GM12878 (cell line): Measurements from ENCODE around the gene PLB1.

Experiments used
- EED ChIP-seq: sonication (generic); IDR thresholded peaks from 2 replicates; pipeline ENCODE4 v1.6.1; 2016; ENCODE audit warnings: antibody characterized with exemption, low read depth
- ESRRA ChIP-seq: IDR thresholded peaks from 2 replicates; pipeline ENCODE4 v1.6.1; 2012; ENCODE audit warnings: mild to moderate bottlenecking, low read length, improper control_type of control experiment
- HCFC1 ChIP-seq: fragments of 150-350 bp; IDR thresholded peaks from 2 replicates; pipeline ENCODE4 v1.6.1; 2014; ENCODE audit warnings: low read length
- JUNB ChIP-seq: IDR thresholded peaks from 2 replicates; pipeline ENCODE4 v1.6.1; 2016; ENCODE audit warnings: antibody characterized with exemption, mild to moderate bottlenecking
- NFYB ChIP-seq: IDR thresholded peaks from 2 replicates; pipeline ENCODE4 v1.6.1; 2011; ENCODE audit warnings: low read depth, mild to moderate bottlenecking, low read length, improper control_type of control experiment, moderate library complexity; ENCODE audit not compliant: insufficient read depth
- POLR2A ChIP-seq: IDR thresholded peaks from 2 replicates; pipeline ENCODE4 v1.6.1; 2011; ENCODE audit warnings: low read depth, mild to moderate bottlenecking, low read length
- RAD51 ChIP-seq: fragments of 450-650 bp; IDR thresholded peaks from 2 replicates; pipeline ENCODE4 v1.6.1; 2016; ENCODE audit warnings: moderate library complexity, mild to moderate bottlenecking, inconsistent platforms
- RFX5 ChIP-seq: IDR thresholded peaks from 2 replicates; pipeline ENCODE4 v1.6.1; 2011; ENCODE audit warnings: low read depth, low read length, improper control_type of control experiment
- ZNF384 ChIP-seq: IDR thresholded peaks from 2 replicates; pipeline ENCODE4 v1.6.1; 2012; ENCODE audit warnings: low read depth, mild to moderate bottlenecking, low read length, improper control_type of control experiment, borderline replicate concordance
- TF ChIP-seq, protein P1 (sequence below), 3 experiments: IDR thresholded peaks in 2 of 3; conservative IDR thresholded peaks in 1 of 3; 2 replicates each; pipeline ENCODE4 v1.5.1; 2011; ENCODE audit warnings: low read depth in 3 of 3, low read length in 3 of 3, mild to moderate bottlenecking in 3 of 3, control low read depth in 2 of 3, moderate library complexity in 2 of 3, inconsistent platforms in 1 of 3, mixed read lengths in 1 of 3; ENCODE audit not compliant: control insufficient read depth in 2 of 3, insufficient read depth in 1 of 3; ENCODE audit errors: extremely low read depth in 1 of 3

DNA sequence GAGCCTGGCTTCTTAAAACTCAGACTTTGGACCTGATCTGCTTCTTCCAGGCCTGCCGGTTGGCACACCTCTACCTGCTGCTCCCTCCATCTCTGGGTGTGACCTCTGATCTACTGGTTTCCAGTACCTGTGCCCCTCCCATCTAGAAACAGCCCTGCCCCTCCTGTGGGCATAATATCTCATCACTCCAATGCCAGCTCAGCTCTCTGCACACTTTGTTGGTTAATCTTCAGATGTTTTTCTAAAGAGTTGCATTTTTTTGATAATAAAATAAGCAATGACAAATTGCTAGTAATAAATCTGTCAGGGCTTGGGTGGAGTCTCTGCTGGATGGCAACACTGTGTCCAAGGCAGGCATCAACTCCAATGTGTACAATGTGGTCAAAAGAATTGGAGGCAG is 166.2 kb downstream of the PLB1 start:
- no peak for TF ChIP-seq ESRRA
- no peak for TF ChIP-seq POLR2A
- TF ChIP-seq RFX5 = no peak
- TF ChIP-seq, protein P1, sequence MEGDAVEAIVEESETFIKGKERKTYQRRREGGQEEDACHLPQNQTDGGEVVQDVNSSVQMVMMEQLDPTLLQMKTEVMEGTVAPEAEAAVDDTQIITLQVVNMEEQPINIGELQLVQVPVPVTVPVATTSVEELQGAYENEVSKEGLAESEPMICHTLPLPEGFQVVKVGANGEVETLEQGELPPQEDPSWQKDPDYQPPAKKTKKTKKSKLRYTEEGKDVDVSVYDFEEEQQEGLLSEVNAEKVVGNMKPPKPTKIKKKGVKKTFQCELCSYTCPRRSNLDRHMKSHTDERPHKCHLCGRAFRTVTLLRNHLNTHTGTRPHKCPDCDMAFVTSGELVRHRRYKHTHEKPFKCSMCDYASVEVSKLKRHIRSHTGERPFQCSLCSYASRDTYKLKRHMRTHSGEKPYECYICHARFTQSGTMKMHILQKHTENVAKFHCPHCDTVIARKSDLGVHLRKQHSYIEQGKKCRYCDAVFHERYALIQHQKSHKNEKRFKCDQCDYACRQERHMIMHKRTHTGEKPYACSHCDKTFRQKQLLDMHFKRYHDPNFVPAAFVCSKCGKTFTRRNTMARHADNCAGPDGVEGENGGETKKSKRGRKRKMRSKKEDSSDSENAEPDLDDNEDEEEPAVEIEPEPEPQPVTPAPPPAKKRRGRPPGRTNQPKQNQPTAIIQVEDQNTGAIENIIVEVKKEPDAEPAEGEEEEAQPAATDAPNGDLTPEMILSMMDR (IDR thresholded peaks at IDR 0.05 in 2 of 3, conservative IDR thresholded peaks at IDR 0.05 in 1 of 3; ENCODE audit: control insufficient read depth in 2 of 3, extremely low read depth in 1 of 3, insufficient read depth in 1 of 3, low read depth in 3 of 3, low read length in 3 of 3) = no peak
- TF ChIP-seq RAD51 = no peak
- no peak for TF ChIP-seq JUNB
- TF ChIP-seq NFYB = no peak
- TF ChIP-seq HCFC1 = no peak
- no peak for TF ChIP-seq ZNF384
- TF ChIP-seq EED = no peak
